RWPE2 (cell line): ENCODE data around the gene SPTBN4.
"Not testable (repeated sequence)": the region's sequence is repeated elsewhere in the genome, so short reads cannot be mapped to it uniquely, and the experiment has no call there.

Experiments used
- ATAC-seq: fragments of 200-7000 bp; cut with Tn5 transposase; 3 replicates; pipeline ENCODE4 v1.9.1; 2021; ENCODE audit warnings: low read depth
- DNase-seq: peaks from one replicate; pipeline ENCODE4 v3.0.0-alpha.2; 2020; ENCODE audit warnings: low spot score
- H3K27ac ChIP-seq: fragments of 450-650 bp; 2 replicates; pipeline ENCODE4 v1.5.1; 2017; ENCODE audit warnings: mild to moderate bottlenecking; ENCODE audit not compliant: poor library complexity, severe bottlenecking
- H3K27me3 ChIP-seq: fragments of 250-450 bp; sonication (Bioruptor Pico); 2 replicates; pipeline ENCODE4 v1.5.1; 2021; ENCODE audit warnings: mild to moderate bottlenecking, moderate library complexity; ENCODE audit not compliant: insufficient read depth, poor library complexity, severe bottlenecking
- H3K36me3 ChIP-seq: fragments of 250-450 bp; sonication (Bioruptor Pico); 2 replicates; pipeline ENCODE4 v1.5.1; 2020; ENCODE audit warnings: low read depth, mild to moderate bottlenecking, moderate library complexity
- H3K4me1 ChIP-seq: fragments of 250-450 bp; sonication (Bioruptor Pico); 2 replicates; pipeline ENCODE4 v1.5.1; 2021; ENCODE audit warnings: mild to moderate bottlenecking, moderate library complexity; ENCODE audit not compliant: insufficient read depth, poor library complexity, severe bottlenecking
- H3K4me3 ChIP-seq: fragments of 250-450 bp; sonication (Bioruptor Pico); 2 replicates; pipeline ENCODE4 v1.5.1; 2021; ENCODE audit warnings: mild to moderate bottlenecking, moderate library complexity; ENCODE audit not compliant: severe bottlenecking
- H3K9me3 ChIP-seq: fragments of 250-450 bp; sonication (Bioruptor Pico); 2 replicates; pipeline ENCODE4 v1.5.1; 2021; ENCODE audit warnings: mild to moderate bottlenecking, moderate library complexity; ENCODE audit not compliant: severe bottlenecking
- CTCF ChIP-seq: fragments of 450-650 bp; IDR thresholded peaks from one replicate; pipeline ENCODE4 v1.5.1; 2017; ENCODE audit warnings: mild to moderate bottlenecking, moderate library complexity; ENCODE audit not compliant: poor library complexity, severe bottlenecking

SPTBN4 gene

GRCh38 chr19:40453151-40453735 lies 13.6 kb upstream of the SPTBN4 start:
- no peaks in the 10 kb centered on the region for H3K27me3 ChIP-seq
- no peaks in the 10 kb centered on the region; the same call in 1 of the 2 replicates for H3K36me3 ChIP-seq
- H3K27ac ChIP-seq, result peak overlapping the region; percentile 47
- H3K4me1 ChIP-seq, result peaks cover 10% of the 10 kb centered on the region
- DNase-seq (no peak), ATAC-seq (peak; percentile 53)
- H3K4me3 ChIP-seq, result no peak overlapping the region
- no peak for TF ChIP-seq CTCF
- H3K9me3 ChIP-seq, result no peaks in the 10 kb centered on the region

- ATAC-seq, result peak; percentile 63
- H3K36me3 ChIP-seq, H3K27me3 ChIP-seq, DNase-seq, H3K4me3 ChIP-seq, H3K9me3 ChIP-seq: not testable (repeated sequence)
- H3K4me1 ChIP-seq, result peaks cover 10% of the 10 kb centered on the region
- peak overlapping the region; percentile 47 for H3K27ac ChIP-seq
These were observed 12.9 kb upstream of the SPTBN4 start for GRCh38 chr19:40453943-40454342.

GRCh38 chr19:40457048-40457447 lies 9.8 kb upstream of the SPTBN4 start:
- DNase-seq (no peak), ATAC-seq (no peak)
- TF ChIP-seq CTCF, result no peak
- H3K4me1 ChIP-seq, result peaks cover 10% of the 10 kb centered on the region
- H3K4me3 ChIP-seq, result no peak overlapping the region
- H3K27me3 ChIP-seq, result no peaks in the 10 kb centered on the region
- no peaks in the 10 kb centered on the region for H3K9me3 ChIP-seq
- no peaks in the 10 kb centered on the region; the same call in 1 of the 2 replicates for H3K36me3 ChIP-seq
- H3K27ac ChIP-seq, result no peak overlapping the region

GRCh38 chr19:40457953-40458596 lies 8.7 kb upstream of the SPTBN4 start:
- no peak overlapping the region for H3K4me3 ChIP-seq
- TF ChIP-seq CTCF, result no peak
- DNase-seq (no peak), ATAC-seq (no peak)
- H3K36me3 ChIP-seq, result no peaks in the 10 kb centered on the region; the same call in 1 of the 2 replicates
- no peaks in the 10 kb centered on the region for H3K9me3 ChIP-seq
- H3K4me1 ChIP-seq, result peaks cover 10% of the 10 kb centered on the region
- no peaks in the 10 kb centered on the region for H3K27me3 ChIP-seq
- H3K27ac ChIP-seq, result no peak overlapping the region

- TF ChIP-seq CTCF, result no peak
- H3K36me3 ChIP-seq, result no peaks in the 10 kb centered on the region; the same call in 1 of the 2 replicates
- peaks cover 5% of the 10 kb centered on the region for H3K4me1 ChIP-seq
- H3K27ac ChIP-seq, result no peak overlapping the region
- ATAC-seq (no peak), DNase-seq (no peak)
- H3K9me3 ChIP-seq, result no peaks in the 10 kb centered on the region
- H3K27me3 ChIP-seq, result no peaks in the 10 kb centered on the region
- H3K4me3 ChIP-seq, result no peak overlapping the region
These were observed 8.2 kb upstream of the SPTBN4 start for GRCh38 chr19:40458597-40458974.
